Endothelial cell (in vitro differentiated cells): ENCODE measurements around the gene RBM41. TPM values are rescaled to one million over a fixed set of nuclear protein-coding genes. Genes with fewer than 3 reads are reported as not detected.

Experiments
- DNase-seq: peaks from one replicate; pipeline ENCODE4 v3.0.0; 2021; ENCODE audit warnings: low spot score
- H3K27ac Mint-ChIP-seq: one replicate; pipeline ENCODE4 v1.8.0; 2021; ENCODE audit warnings: mixed read lengths, inconsistent platforms; ENCODE audit not compliant: unreplicated experiment
- H3K27me3 Mint-ChIP-seq: one replicate; pipeline ENCODE4 v1.8.0; 2021; ENCODE audit warnings: mild to moderate bottlenecking, moderate library complexity, mixed read lengths, inconsistent platforms; ENCODE audit not compliant: unreplicated experiment
- H3K36me3 Mint-ChIP-seq: one replicate; pipeline ENCODE4 v1.8.0; 2021; ENCODE audit warnings: mild to moderate bottlenecking, low read depth, mixed read lengths, inconsistent platforms; ENCODE audit not compliant: unreplicated experiment
- H3K4me1 Mint-ChIP-seq: one replicate; pipeline ENCODE4 v1.8.0; 2021; ENCODE audit warnings: mild to moderate bottlenecking, mixed read lengths, inconsistent platforms; ENCODE audit not compliant: unreplicated experiment
- H3K4me3 Mint-ChIP-seq: one replicate; pipeline ENCODE4 v1.8.0; 2021; ENCODE audit warnings: mild to moderate bottlenecking, mixed read lengths, inconsistent platforms; ENCODE audit not compliant: unreplicated experiment
- H3K9me3 Mint-ChIP-seq: one replicate; pipeline ENCODE4 v1.8.0; 2021; ENCODE audit warnings: mixed read lengths, inconsistent platforms; ENCODE audit not compliant: unreplicated experiment
- total RNA-seq: library from RNA; stranded (reverse); fragmentation: NEBNext Ultra II Directional; extraction: Animal tissue kit (Norgen Biotek cat#: 25700); gene quantifications from one replicate; pipeline ENCODE4 v1.2.1, GENCODE V29; 2021; ENCODE audit not compliant: unreplicated experiment
- TF ChIP-seq, protein P1 (sequence below): fragments of 200-600 bp; sonication (generic); IDR thresholded peaks from one replicate; pipeline ENCODE4 v1.5.0; 2021; ENCODE audit warnings: antibody characterized with exemption; ENCODE audit not compliant: unreplicated experiment

RBM41 gene
- total RNA-seq, 1 donor from 2014 or later, result 19.5 TPM

GRCh38 chrX:107154787-107155620 is 36.4 kb upstream of the RBM41 start:
- peak overlapping the region; percentile 73 for H3K4me3 Mint-ChIP-seq
- H3K36me3 Mint-ChIP-seq, result no peaks in the 10 kb centered on the region
- H3K27me3 Mint-ChIP-seq, result no peaks in the 10 kb centered on the region
- no peaks in the 10 kb centered on the region for H3K9me3 Mint-ChIP-seq
- H3K4me1 Mint-ChIP-seq, result no peaks in the 10 kb centered on the region
- no peak for DNase-seq
- H3K27ac Mint-ChIP-seq, result no peak overlapping the region
- TF ChIP-seq, protein P1, sequence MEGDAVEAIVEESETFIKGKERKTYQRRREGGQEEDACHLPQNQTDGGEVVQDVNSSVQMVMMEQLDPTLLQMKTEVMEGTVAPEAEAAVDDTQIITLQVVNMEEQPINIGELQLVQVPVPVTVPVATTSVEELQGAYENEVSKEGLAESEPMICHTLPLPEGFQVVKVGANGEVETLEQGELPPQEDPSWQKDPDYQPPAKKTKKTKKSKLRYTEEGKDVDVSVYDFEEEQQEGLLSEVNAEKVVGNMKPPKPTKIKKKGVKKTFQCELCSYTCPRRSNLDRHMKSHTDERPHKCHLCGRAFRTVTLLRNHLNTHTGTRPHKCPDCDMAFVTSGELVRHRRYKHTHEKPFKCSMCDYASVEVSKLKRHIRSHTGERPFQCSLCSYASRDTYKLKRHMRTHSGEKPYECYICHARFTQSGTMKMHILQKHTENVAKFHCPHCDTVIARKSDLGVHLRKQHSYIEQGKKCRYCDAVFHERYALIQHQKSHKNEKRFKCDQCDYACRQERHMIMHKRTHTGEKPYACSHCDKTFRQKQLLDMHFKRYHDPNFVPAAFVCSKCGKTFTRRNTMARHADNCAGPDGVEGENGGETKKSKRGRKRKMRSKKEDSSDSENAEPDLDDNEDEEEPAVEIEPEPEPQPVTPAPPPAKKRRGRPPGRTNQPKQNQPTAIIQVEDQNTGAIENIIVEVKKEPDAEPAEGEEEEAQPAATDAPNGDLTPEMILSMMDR, result no peak

DNA sequence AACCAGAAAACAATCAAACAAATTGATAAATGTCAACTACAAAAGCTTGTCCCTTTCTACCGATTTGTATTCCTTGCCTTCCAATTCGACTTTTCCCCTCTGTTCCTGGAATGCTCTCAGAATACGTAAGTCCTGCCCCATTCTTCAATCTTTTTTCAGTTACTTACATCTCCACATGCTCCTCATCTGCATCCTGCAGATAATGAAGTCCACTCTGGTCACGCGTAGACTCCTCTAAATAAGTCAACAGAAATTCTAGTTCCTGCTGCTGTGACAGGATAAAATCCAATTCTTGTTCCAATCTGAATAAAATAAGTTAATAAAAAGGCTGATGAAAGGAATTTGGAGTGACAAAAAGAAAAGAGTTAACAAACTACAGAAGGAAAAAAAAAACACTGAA is 34.4 kb upstream of the RBM41 start:
- H3K36me3 Mint-ChIP-seq, result no peaks in the 10 kb centered on the region
- no peak overlapping the region for H3K27ac Mint-ChIP-seq
- TF ChIP-seq, protein P1, result no peak
- H3K4me1 Mint-ChIP-seq, result no peaks in the 10 kb centered on the region
- H3K4me3 Mint-ChIP-seq, result no peak overlapping the region
- H3K9me3 Mint-ChIP-seq, result no peaks in the 10 kb centered on the region
- DNase-seq, result no peak
- no peaks in the 10 kb centered on the region for H3K27me3 Mint-ChIP-seq

GRCh38 chrX:107146670-107147069 is 28.0 kb upstream of the RBM41 start:
- Mint-ChIP-seq H3K4me3 (no peak overlapping the region), H3K9me3 (no peaks in the 10 kb centered on the region), H3K36me3 (no peaks in the 10 kb centered on the region), H3K27ac (no peak overlapping the region), H3K4me1 (no peaks in the 10 kb centered on the region), H3K27me3 (peaks cover 1% of the 10 kb centered on the region)
- no peak for DNase-seq
- TF ChIP-seq, protein P1, result no peak

DNA sequence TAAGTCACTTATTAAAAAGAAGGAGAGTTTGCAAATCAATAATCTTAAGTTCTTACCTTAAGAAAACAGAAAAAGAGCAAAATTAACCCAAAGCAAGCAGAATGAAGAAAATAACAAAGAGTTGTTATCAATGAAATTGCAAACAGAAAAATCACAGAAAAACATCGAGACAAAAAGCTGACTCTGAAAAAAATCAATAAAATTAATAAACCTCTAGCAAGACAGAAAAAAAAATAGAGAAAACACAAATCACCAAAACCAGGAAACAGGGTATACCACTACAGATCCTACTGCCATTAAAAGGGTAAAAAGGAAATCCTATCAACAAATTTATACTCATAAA is 17.3 kb upstream of the RBM41 start:
- Mint-ChIP-seq H3K4me3 (no peak overlapping the region), H3K36me3 (peaks cover 3% of the 10 kb centered on the region), H3K27me3 (no peaks in the 10 kb centered on the region), H3K4me1 (no peaks in the 10 kb centered on the region), H3K9me3 (no peaks in the 10 kb centered on the region), H3K27ac (no peak overlapping the region)
- TF ChIP-seq, protein P1, result no peak
- no peak for DNase-seq
